Calu3 (cell line): ENCODE measurements around the gene SLC7A6OS. TPM values are rescaled to one million over a fixed set of nuclear protein-coding genes. Genes with fewer than 3 reads are reported as not detected.

ENCODE experiments used
- BruUV-seq: library from RNA; stranded (reverse); fragments of 400-500 nt; replicated peaks from 2 replicates; lab custom pipeline; 2021; lab: Mats Ljungman, UMichigan
- CTCF ChIA-PET: fragments of 300-600 bp; sonication (Branson Sonifier 250); formaldehyde crosslinking; loops from one replicate; lab custom pipeline; 2022; ENCODE audit warnings: antibody characterized with exemption; lab: Charles Lee
- DNase-seq: peaks from one replicate; pipeline ENCODE4 v3.0.0; 2022
- H3K27ac Mint-ChIP-seq: one replicate; pipeline ENCODE4 v1.8.0; 2022; ENCODE audit warnings: mixed read lengths; ENCODE audit not compliant: unreplicated experiment
- H3K27me3 Mint-ChIP-seq: one replicate; pipeline ENCODE4 v1.8.0; 2022; ENCODE audit warnings: mixed read lengths; ENCODE audit not compliant: unreplicated experiment
- H3K36me3 Mint-ChIP-seq: one replicate; pipeline ENCODE4 v1.8.0; 2022; ENCODE audit warnings: mild to moderate bottlenecking, moderate library complexity, mixed read lengths; ENCODE audit not compliant: insufficient read depth, unreplicated experiment
- H3K4me1 Mint-ChIP-seq: one replicate; pipeline ENCODE4 v1.8.0; 2022; ENCODE audit warnings: mild to moderate bottlenecking, low read depth, mixed read lengths; ENCODE audit not compliant: unreplicated experiment
- H3K4me3 Mint-ChIP-seq: one replicate; pipeline ENCODE4 v1.8.0; 2022; ENCODE audit warnings: mild to moderate bottlenecking, low read depth, moderate library complexity, mixed read lengths; ENCODE audit not compliant: unreplicated experiment
- H3K9me3 Mint-ChIP-seq: one replicate; pipeline ENCODE4 v1.8.0; 2022; ENCODE audit warnings: low read depth, mixed read lengths; ENCODE audit not compliant: unreplicated experiment
- CTCF ChIP-seq: fragments of 200-600 bp; IDR thresholded peaks from one replicate; pipeline ENCODE4 v1.8.0; 2022; ENCODE audit warnings: antibody characterized with exemption; ENCODE audit not compliant: unreplicated experiment
- intact Hi-C: fragments of 100-400 bp; cut with micrococcal nuclease; formaldehyde crosslinking; loops from one replicate; pipeline ENCODE4 v1.10.0; 2022; ENCODE audit not compliant: unreplicated experiment
- total RNA-seq: library from RNA; stranded (reverse); gene quantifications from 2 replicates; pipeline ENCODE4 v1.2.3, GENCODE V29; 2022

SLC7A6OS gene
- total RNA-seq, 1 experiment from 2014 or later: 28.4 TPM

GRCh38 chr16:68276223-68276622 lies 34.5 kb downstream of the SLC7A6OS start:
- H3K27me3 Mint-ChIP-seq: no peaks in the 10 kb centered on the region
- no peak overlapping the region for H3K4me3 Mint-ChIP-seq
- no peaks in the 10 kb centered on the region for H3K4me1 Mint-ChIP-seq
- intact Hi-C loops: no loop called here
- CTCF ChIA-PET: no interaction called here
- no peak for TF ChIP-seq CTCF
- H3K9me3 Mint-ChIP-seq: no peaks in the 10 kb centered on the region
- DNase-seq: no peak
- peaks cover 1% of the 10 kb centered on the region for H3K36me3 Mint-ChIP-seq
- no peak overlapping the region for H3K27ac Mint-ChIP-seq
- no TSS peak for BruUV-seq

- no peaks in the 10 kb centered on the region for H3K36me3 Mint-ChIP-seq
- BruUV-seq: no TSS peak
- intact Hi-C loops: no loop called here
- no peak overlapping the region for H3K4me3 Mint-ChIP-seq
- no peak for TF ChIP-seq CTCF
- no peaks in the 10 kb centered on the region for H3K9me3 Mint-ChIP-seq
- H3K27me3 Mint-ChIP-seq: no peaks in the 10 kb centered on the region
- no peak overlapping the region for H3K27ac Mint-ChIP-seq
- CTCF ChIA-PET: no interaction called here
- no peak for DNase-seq
- no peaks in the 10 kb centered on the region for H3K4me1 Mint-ChIP-seq
Measured at GRCh38 chr16:68275611-68276191, 35.0 kb downstream of the SLC7A6OS start.

- H3K4me1 Mint-ChIP-seq: peaks cover 1% of the 10 kb centered on the region
- intact Hi-C loops: no loop called here
- CTCF ChIA-PET: no interaction called here
- H3K4me3 Mint-ChIP-seq: no peak overlapping the region
- no peak overlapping the region for H3K27ac Mint-ChIP-seq
- H3K27me3 Mint-ChIP-seq: no peaks in the 10 kb centered on the region
- no peaks in the 10 kb centered on the region for H3K9me3 Mint-ChIP-seq
- no peak for DNase-seq
- TF ChIP-seq CTCF: no peak
- no peaks in the 10 kb centered on the region for H3K36me3 Mint-ChIP-seq
- no TSS peak for BruUV-seq
Measured at GRCh38 chr16:68274441-68274840, 36.3 kb downstream of the SLC7A6OS start.

- Mint-ChIP-seq H3K9me3 (no peaks in the 10 kb centered on the region), H3K4me1 (peaks cover 7% of the 10 kb centered on the region), H3K36me3 (peaks cover 3% of the 10 kb centered on the region), H3K4me3 (no peak overlapping the region), H3K27me3 (no peaks in the 10 kb centered on the region), H3K27ac (no peak overlapping the region)
- intact Hi-C loops: no loop called here
- no TSS peak for BruUV-seq
- DNase-seq: no peak
- no peak for TF ChIP-seq CTCF
- CTCF ChIA-PET: no interaction called here
Measured at GRCh38 chr16:68273896-68274295, 36.9 kb downstream of the SLC7A6OS start.
